ENCODE data around the gene TTC27. TPM values are rescaled to one million over a fixed set of nuclear protein-coding genes. Genes with fewer than 3 reads are reported as not detected.

The TTC27 gene
- total and polyA plus RNA-seq, 10 of the 15 experiments (the other 5 are each of a cell fraction or from before 2014, with no cell fraction given) = 20.4 to 34.9 (median 26.0) TPM

- no peak overlapping the region for H3K27ac ChIP-seq (ENCODE audit: control insufficient read depth, insufficient read depth)
- no peaks in the 10 kb centered on the region for H3K36me3 ChIP-seq (ENCODE audit: control insufficient read depth in 2 of 2, insufficient read depth in 2 of 2, low read length in 1 of 2)
- no peaks in the 10 kb centered on the region; the same call in 2 of the 3 replicates for H3K9me3 ChIP-seq (replicated peaks; ENCODE audit: control insufficient read depth, insufficient read depth, low read length)
- ChIA-PET RAD21 (ENCODE audit: unreplicated experiment) (no interaction called here), POLR2A (no interaction called here), SMC1A (ENCODE audit: uncharacterized antibody, unreplicated experiment) (interaction anchor here (0.6 kb wide), 1 partner anchor 210 kb away, joined by 3 read pairs; no protein-coding TSS in a partner anchor), CTCF (no interaction called here)
- no peak for DNase-seq (ENCODE audit: low read depth, low spot score)
- BruUV-seq (replicated peaks) = no TSS peak
- FAIRE-seq = no peak
- H3K4me2 ChIP-seq (ENCODE audit: control insufficient read depth, insufficient read depth) = no peak overlapping the region
- H4K20me1 ChIP-seq (ENCODE audit: control insufficient read depth, insufficient read depth) = no peaks in the 10 kb centered on the region
- no peak overlapping the region for H2AFZ ChIP-seq (ENCODE audit: control insufficient read depth, low read depth, low read length)
- no peaks in the 10 kb centered on the region for H3K27me3 ChIP-seq (replicated peaks in 1 of 2; ENCODE audit: control insufficient read depth in 2 of 2, insufficient read depth in 2 of 2, low read length in 1 of 2)
- intact Hi-C loops (cut with micrococcal nuclease; ENCODE audit: unreplicated experiment) = no loop called here
- in situ Hi-C loops (cut with MboI) = no loop called here
- ATAC-seq = no peak
- no peak overlapping the region for H3K4me3 ChIP-seq
- H3K9ac ChIP-seq (ENCODE audit: control insufficient read depth, insufficient read depth, low read length) = no peak overlapping the region
- H3K79me2 ChIP-seq (ENCODE audit: control insufficient read depth, insufficient read depth, low read length) = no peaks in the 10 kb centered on the region
- 51% methylated on average over 2 of the region's 2 CpGs for WGBS (ENCODE audit: insufficient coverage, insufficient replicate concordance, low lambda C conversion rate, missing lambda C conversion rate)
- 0 out of 2 replicates have a peak, but pooled peaks cover 7% of the 10 kb centered on the region for H3K4me1 ChIP-seq (ENCODE audit: control insufficient read depth, insufficient read depth, low read length)
- TF ChIP-seq ZNF622 (IDR thresholded peaks at IDR 0.05) = no peak
- no peak for TF ChIP-seq ZBED1 (IDR thresholded peaks at IDR 0.05; ENCODE audit: borderline replicate concordance)
- no peak for TF ChIP-seq ATF7 (IDR thresholded peaks at IDR 0.05; ENCODE audit: low read depth)
- TF ChIP-seq, protein P1, sequence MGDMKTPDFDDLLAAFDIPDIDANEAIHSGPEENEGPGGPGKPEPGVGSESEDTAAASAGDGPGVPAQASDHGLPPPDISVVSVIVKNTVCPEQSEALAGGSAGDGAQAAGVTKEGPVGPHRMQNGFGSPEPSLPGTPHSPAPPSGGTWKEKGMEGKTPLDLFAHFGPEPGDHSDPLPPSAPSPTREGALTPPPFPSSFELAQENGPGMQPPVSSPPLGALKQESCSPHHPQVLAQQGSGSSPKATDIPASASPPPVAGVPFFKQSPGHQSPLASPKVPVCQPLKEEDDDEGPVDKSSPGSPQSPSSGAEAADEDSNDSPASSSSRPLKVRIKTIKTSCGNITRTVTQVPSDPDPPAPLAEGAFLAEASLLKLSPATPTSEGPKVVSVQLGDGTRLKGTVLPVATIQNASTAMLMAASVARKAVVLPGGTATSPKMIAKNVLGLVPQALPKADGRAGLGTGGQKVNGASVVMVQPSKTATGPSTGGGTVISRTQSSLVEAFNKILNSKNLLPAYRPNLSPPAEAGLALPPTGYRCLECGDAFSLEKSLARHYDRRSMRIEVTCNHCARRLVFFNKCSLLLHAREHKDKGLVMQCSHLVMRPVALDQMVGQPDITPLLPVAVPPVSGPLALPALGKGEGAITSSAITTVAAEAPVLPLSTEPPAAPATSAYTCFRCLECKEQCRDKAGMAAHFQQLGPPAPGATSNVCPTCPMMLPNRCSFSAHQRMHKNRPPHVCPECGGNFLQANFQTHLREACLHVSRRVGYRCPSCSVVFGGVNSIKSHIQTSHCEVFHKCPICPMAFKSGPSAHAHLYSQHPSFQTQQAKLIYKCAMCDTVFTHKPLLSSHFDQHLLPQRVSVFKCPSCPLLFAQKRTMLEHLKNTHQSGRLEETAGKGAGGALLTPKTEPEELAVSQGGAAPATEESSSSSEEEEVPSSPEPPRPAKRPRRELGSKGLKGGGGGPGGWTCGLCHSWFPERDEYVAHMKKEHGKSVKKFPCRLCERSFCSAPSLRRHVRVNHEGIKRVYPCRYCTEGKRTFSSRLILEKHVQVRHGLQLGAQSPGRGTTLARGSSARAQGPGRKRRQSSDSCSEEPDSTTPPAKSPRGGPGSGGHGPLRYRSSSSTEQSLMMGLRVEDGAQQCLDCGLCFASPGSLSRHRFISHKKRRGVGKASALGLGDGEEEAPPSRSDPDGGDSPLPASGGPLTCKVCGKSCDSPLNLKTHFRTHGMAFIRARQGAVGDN (IDR thresholded peaks at IDR 0.05) = no peak
- TF ChIP-seq EZH2 (IDR thresholded peaks at IDR 0.05; ENCODE audit: borderline replicate concordance, control insufficient read depth, low read depth, low read length) = no peak
- TF ChIP-seq ESRRA (IDR thresholded peaks at IDR 0.05; ENCODE audit: low read length) = no peak
- TF ChIP-seq STAT3 (IDR thresholded peaks at IDR 0.05; ENCODE audit: low read depth, low read length) = no peak
- no peak for TF ChIP-seq RUNX3 (IDR thresholded peaks at IDR 0.05; ENCODE audit: low read length)
Observed at GRCh38 chr2:32833709-32834108, 205.9 kb downstream of the TTC27 start.
